ENCODE results near the gene MRPS22. TPM values are rescaled to one million over a fixed set of nuclear protein-coding genes. Genes with fewer than 3 reads are reported as not detected.
A peak's percentile ranks its signal among the peaks of the same experiment; 100 is the strongest.

MRPS22 gene
- total RNA-seq: 45.7 and 46.3 TPM in 2 replicates

- TF ChIP-seq CTCF (IDR thresholded peaks at IDR 0.05; ENCODE audit: insufficient read depth, low read length, poor library complexity, severe bottlenecking): no peak
- Histone ChIP-seq H3K4me3 (ENCODE audit: low read depth, low read length) (peak within 1 kb of the TSS; percentile 72), H3K27me3 (ENCODE audit: control insufficient read depth, insufficient read depth, low read length) (no peaks in the 10 kb centered on the region), H3K36me3 (ENCODE audit: control insufficient read depth, insufficient read depth, low read length) (no peaks in the 10 kb centered on the region)
- DNase-seq (ENCODE audit: low read depth): peak; percentile 82
These were observed at the start of gene MRPS22 for GRCh38 chr3:139343895-139344856. MRPS22 (plus strand) TSS chr3:139344020; CDS start chr3:139344027, 7 bp downstream.

GRCh38 chr3:139295040-139295439, 48.8 kb upstream of the MRPS22 start:
- DNase-seq (ENCODE audit: low read depth): no peak
- Histone ChIP-seq H3K27me3 (ENCODE audit: control insufficient read depth, insufficient read depth, low read length) (no peaks in the 10 kb centered on the region), H3K4me3 (ENCODE audit: low read depth, low read length) (no peak overlapping the region), H3K36me3 (ENCODE audit: control insufficient read depth, insufficient read depth, low read length) (no peaks in the 10 kb centered on the region)
- TF ChIP-seq CTCF (IDR thresholded peaks at IDR 0.05; ENCODE audit: insufficient read depth, low read length, poor library complexity, severe bottlenecking): no peak

- H3K27me3 ChIP-seq (ENCODE audit: control insufficient read depth, insufficient read depth, low read length): no peaks in the 10 kb centered on the region
- H3K4me3 ChIP-seq (ENCODE audit: low read depth, low read length): no peak overlapping the region
- no peaks in the 10 kb centered on the region for H3K36me3 ChIP-seq (ENCODE audit: control insufficient read depth, insufficient read depth, low read length)
- TF ChIP-seq CTCF (IDR thresholded peaks at IDR 0.05; ENCODE audit: insufficient read depth, low read length, poor library complexity, severe bottlenecking): no peak
- no peak for DNase-seq (ENCODE audit: low read depth)
These were observed 47.6 kb upstream of the MRPS22 start for GRCh38 chr3:139296141-139296718.

- no peak for TF ChIP-seq CTCF (IDR thresholded peaks at IDR 0.05; ENCODE audit: insufficient read depth, low read length, poor library complexity, severe bottlenecking)
- H3K27me3 ChIP-seq (ENCODE audit: control insufficient read depth, insufficient read depth, low read length): no peaks in the 10 kb centered on the region
- DNase-seq (ENCODE audit: low read depth): no peak
These were observed 46.1 kb upstream of the MRPS22 start for GRCh38 chr3:139297588-139298311.

GRCh38 chr3:139299261-139300132, 44.3 kb upstream of the MRPS22 start:
- no peak for DNase-seq (ENCODE audit: low read depth)
- H3K4me3 ChIP-seq (ENCODE audit: low read depth, low read length): no peak overlapping the region
- TF ChIP-seq CTCF (IDR thresholded peaks at IDR 0.05; ENCODE audit: insufficient read depth, low read length, poor library complexity, severe bottlenecking): no peak

More at GRCh38 chr3:139297588-139298311, 46.1 kb upstream of the MRPS22 start:
- Histone ChIP-seq H3K36me3 (ENCODE audit: control insufficient read depth, insufficient read depth, low read length) (no peaks in the 10 kb centered on the region), H3K4me3 (ENCODE audit: low read depth, low read length) (no peak overlapping the region)

More at GRCh38 chr3:139299261-139300132, 44.3 kb upstream of the MRPS22 start:
- Histone ChIP-seq H3K36me3 (ENCODE audit: control insufficient read depth, insufficient read depth, low read length) (no peaks in the 10 kb centered on the region), H3K27me3 (ENCODE audit: control insufficient read depth, insufficient read depth, low read length) (no peaks in the 10 kb centered on the region)
